NCI-H2107 treated with DMSO at 0.1 percent for 48 hours (cell line): Measurements from ENCODE around the gene IL22.

Experiments used
- DNase-seq: peaks from one replicate; lab custom pipeline; 2025; ENCODE audit not compliant: unreplicated experiment; lab: John Stamatoyannopoulos, UW

IL22 gene

GRCh38 chr12:68253504-68253903 lies at the start of gene IL22:
TSS of gene IL22 (minus strand) at chr12:68253604. CDS start at chr12:68253448, 156 bp downstream.
- no peak for DNase-seq

GRCh38 chr12:68297929-68298328 lies 44.5 kb upstream of the IL22 start:
- no peak for DNase-seq

DNA sequence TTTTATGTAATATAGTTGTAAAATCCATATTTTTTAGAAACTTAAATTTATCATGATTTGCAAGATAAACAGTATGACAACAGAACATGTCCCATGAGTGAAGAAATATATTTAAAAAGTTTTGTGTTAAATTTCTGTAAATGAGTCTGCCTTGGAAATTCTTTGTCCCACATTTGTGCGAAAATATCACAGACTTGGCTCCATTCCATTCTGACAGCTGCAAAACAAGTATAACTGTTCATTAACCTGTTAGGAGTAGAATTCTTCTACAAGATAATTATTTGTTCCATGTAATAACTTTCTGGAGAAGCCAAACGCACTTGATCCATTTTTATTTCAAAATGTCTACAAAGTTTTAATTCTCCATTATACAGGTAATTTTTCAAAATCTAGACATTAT lies 40.8 kb upstream of the IL22 start:
- DNase-seq = no peak

GRCh38 chr12:68293347-68293746 lies 39.9 kb upstream of the IL22 start:
- no peak for DNase-seq

- no peak for DNase-seq
These were observed 38.9 kb upstream of the IL22 start for GRCh38 chr12:68292151-68292943.

DNA sequence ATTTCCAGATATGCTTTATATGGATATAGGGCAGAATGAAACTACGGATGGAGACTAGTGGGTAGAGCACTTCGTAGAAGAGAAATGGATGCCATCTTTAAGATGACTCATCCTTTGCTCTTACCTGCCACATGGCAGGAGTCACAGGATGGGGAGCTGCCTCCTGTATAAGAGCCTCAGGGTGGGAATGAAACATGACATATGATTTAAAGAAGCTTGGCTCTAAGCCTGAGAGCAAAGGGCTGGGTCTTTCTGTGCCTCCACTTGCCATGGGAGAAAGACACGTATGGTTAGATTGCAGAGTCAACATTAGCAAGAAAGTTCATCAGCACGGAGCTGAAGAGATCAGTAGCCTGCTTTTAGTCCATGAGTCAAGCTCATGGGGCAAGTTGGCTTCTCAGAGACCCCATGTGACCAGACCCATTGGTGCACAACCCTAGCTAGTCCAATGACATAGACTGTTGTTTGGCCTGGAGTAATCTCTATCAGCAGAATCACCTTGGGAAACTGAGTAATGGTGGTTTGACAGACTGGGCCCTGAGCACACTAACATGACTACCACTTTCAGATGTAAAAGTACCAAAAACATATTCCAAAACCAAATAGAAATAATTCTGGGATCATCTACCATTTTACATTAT lies 38.1 kb upstream of the IL22 start:
- no peak for DNase-seq

DNA sequence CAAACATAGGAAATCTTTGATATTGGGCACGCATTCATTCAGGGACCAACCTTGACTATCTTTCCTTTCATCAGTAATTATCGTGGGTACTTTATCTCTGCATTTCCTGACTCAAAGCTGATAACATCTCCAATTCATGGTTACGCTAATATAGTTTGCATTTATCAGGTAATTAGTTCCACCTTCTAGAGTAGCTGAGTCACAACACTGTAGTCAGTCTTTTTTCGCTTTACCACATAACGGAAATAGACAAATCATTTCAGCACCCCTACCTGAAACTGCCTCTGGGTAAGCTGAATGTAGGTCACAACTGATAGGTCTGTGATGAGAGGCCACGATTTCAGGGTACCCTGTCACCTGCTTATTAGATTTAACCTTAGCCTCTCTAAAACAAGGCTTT lies 36.7 kb upstream of the IL22 start:
- DNase-seq = no peak

DNA sequence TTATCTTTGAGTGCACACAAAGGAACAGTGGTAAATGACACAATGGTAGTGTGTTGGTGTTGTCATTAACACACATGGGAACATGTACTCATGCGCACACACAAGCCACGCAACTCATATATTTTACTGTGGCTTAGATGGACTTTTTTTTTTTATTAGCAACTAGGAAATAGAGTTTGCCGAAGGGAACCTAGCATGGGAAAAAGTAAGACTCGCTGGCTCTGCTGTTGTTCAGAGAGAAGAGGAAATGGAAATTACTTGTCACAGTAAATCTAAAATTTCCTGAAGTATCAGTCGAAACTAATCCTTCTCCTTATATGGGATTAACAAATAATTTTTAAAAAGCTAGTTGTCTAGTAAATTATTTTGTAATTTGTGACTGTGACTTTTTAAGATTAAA lies 33.7 kb upstream of the IL22 start:
- no peak for DNase-seq

DNA sequence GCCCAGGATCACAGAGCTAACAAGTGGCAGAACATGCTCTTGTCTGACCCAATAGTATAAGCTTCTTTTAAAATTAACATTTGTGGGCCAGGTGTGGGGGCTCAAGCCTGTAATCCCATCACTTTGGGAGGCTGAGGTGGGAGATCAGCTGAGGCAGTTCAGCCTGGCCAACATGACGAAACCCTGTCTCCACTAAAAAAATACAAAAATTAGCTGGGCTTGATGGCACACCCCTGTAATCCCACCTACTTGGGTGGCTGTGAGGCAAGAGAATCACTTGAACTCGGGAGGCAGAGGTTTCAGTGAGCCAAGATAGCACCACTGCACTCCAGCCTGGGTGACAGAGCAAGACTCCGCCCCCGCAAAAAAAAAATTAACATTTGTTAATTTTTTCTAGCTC lies 33.0 kb upstream of the IL22 start:
- no peak for DNase-seq

- no peak for DNase-seq
These were observed 32.1 kb upstream of the IL22 start for GRCh38 chr12:68285541-68285940.

- DNase-seq = no peak
These were observed 28.1 kb upstream of the IL22 start for GRCh38 chr12:68281322-68282077.

DNA sequence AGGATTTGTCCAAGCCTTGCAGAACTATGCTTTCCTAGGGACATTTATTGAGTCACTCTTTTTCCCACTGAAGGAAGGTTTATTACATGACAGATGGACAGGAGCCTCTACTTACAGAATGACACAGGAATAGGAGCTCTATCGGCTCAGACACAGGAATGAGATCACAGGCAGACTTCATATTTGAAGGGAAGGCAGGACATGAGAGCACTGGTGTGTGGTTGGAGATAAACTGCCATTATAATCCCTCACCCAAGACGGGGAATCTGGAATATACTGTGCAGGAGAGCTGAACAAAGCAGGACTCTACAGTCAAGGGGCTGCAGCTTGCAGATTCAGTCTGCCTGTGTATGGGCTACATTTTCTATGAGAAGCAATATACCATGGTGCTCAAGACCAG lies 26.8 kb upstream of the IL22 start:
- no peak for DNase-seq

DNA sequence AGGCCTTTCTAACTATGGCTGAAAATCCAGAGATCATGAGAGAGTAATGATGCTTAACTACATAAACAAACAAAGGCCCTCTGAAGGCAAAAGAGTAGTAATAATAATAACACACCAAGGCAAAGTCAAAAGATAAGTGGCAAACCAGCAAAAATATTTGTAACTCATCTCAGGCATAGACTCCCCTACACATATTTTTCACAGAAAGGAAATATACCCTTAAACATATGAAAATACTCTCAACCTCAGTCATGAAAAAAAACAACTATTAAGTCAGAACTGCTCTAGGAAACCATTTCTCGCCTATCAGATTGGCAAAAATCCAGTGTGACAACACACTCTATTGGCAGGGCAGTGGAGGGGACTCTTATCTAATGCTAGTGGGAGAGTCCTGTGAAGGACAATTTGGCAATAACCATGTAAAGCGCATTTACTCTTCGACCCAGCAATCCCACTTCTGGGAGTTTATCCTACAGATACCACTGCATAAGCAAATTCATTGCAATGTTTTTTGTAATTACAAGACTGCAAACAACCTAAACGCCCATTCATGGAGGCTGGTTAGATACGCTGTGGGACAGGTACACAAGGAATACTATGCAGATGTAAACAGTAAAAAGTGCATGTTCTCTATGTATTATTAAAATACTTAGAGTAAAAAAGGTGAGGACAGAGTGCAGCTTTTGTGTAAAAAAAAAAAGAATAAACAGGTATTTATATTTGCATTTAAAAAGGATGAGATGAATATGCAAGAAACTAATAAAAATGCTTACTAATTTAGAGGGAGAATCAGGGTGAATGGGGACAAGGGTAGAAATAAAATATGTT lies 26.0 kb upstream of the IL22 start:
- DNase-seq = no peak

- no peak for DNase-seq
These were observed 23.1 kb upstream of the IL22 start for GRCh38 chr12:68276402-68276930.

- no peak for DNase-seq
These were observed 19.3 kb upstream of the IL22 start for GRCh38 chr12:68272732-68273131.

DNA sequence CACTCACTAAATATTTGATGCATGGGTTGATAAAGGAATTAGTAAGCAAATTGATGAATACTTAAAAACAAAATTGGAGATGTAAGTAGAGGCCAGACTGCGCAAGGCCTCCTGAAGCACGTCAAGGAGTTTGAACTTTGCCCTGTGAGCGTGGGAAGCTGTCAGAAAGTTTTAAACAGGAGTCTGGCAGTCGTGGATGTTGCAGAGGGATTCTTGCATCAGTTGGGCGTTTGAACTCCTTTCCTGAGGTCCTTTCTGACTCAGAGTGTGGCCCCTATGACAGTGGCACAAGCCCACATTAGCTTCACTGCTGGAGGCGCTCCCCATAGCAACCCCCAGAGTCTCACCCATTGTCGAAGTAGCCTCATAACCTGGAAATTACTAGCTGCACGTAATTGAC lies 17.9 kb upstream of the IL22 start:
- no peak for DNase-seq

DNA sequence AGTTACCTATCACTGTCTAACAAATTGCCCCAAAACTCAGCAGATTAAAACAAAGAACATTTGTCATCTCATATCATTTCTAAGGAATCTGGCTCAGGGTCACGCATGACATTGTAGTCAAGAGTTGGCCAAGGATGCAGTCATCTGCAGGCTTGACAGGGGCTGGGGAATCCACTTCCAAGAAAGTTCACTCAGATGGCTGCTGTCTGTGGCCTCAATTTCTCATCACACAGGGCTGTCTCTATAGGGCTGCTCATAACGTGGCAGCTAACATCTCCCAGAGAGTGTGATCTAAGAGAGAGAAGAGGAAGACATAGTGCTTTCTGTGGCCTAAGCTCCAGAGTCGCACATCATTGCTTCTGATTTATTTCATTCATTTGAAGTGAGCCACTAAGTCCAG lies 17.0 kb upstream of the IL22 start:
- DNase-seq = no peak

GRCh38 chr12:68269779-68270178 lies 16.4 kb upstream of the IL22 start:
- DNase-seq = no peak

DNA sequence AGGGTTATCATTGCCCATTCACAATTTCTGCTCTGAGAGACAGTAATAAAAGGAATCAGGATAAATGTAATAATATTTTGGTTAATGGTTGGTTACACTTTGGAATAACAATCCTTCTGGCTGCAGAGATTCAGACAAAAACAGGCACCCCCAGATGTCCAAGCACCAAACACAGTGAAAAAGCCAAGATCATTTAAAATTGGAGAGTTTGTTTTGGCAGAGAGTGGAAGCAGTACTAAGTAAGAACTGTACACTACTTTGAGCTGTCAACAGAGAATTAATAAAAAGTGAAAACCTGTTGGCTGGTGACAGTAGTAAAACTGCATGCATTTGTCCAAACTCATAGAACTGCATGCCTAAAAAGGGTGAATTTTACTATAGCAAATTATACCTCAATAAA lies 15.6 kb upstream of the IL22 start:
- no peak for DNase-seq

GRCh38 chr12:68267892-68268396 lies 14.5 kb upstream of the IL22 start:
- DNase-seq = no peak

- DNase-seq = no peak
These were observed 11.5 kb upstream of the IL22 start for GRCh38 chr12:68264857-68265256.
